HG03064 (cell line): ENCODE measurements around the gene MRPL20.
"Not testable (repeated sequence)": the region's sequence is repeated elsewhere in the genome, so short reads cannot be mapped to it uniquely, and the experiment has no call there.

Experiments
- ATAC-seq: cut with Tn5 transposase; IDR thresholded peaks from one replicate; pipeline ENCODE4 v1.9.1; 2021; ENCODE audit warnings: low read depth; ENCODE audit not compliant: unreplicated experiment

MRPL20 gene

DNA sequence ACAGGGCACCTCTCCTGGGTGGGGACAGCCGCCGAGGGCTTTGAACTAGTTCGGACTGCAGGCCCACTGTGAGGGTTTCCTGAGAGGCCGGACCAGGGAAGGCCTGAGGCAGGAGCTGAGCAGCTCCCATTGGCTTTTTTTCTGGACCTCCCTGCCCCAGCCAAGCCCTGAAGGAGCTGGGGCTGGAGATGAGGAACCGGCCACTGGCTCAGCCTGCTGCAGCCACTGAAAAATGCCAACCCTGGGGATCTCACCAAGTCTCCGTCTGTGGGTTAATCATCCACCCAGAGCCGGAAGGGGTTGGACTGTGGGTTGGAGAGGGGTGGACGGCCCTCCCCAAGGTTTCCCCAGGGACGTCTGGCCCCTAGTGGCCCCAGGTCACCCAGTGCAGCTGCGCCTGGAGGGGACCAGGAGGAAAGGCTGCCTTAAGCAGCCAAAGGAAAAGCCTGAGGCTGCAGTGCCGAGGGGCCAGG is 30.8 kb upstream of the MRPL20 start:
- ATAC-seq, result no peak

DNA sequence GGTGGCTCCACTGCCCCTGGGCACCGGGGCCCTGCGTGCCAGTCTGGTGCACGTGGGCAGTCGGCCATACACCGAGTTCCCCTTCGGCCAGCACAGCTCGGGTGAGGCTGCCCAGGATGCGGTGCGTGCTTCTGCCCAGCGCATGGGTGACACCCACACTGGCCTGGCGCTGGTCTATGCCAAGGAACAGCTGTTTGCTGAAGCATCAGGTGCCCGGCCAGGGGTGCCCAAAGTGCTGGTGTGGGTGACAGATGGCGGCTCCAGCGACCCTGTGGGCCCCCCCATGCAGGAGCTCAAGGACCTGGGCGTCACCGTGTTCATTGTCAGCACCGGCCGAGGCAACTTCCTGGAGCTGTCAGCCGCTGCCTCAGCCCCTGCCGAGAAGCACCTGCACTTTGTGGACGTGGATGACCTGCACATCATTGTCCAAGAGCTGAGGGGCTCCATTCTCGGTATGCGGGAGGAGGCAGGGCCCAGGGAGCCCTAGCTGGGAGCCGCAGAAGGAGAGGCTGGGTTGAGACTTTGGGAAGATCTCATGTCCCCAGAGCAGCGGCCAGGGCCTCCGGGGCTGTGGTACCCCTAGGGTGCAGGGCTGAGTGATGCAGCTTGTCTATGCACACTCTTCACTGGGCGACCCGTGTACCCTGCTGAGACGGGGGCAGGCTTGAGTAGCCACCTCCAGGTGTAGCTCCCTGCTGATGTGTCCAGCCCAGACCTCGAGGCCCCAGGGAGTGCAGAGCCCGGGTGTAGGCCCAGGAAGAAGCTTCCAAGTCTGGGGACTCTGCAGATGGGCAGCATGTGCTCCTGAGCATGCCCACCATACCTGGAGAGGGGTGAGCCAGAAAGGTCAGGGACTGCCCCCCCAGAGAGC is 30.2 kb upstream of the MRPL20 start:
- no peak for ATAC-seq

DNA sequence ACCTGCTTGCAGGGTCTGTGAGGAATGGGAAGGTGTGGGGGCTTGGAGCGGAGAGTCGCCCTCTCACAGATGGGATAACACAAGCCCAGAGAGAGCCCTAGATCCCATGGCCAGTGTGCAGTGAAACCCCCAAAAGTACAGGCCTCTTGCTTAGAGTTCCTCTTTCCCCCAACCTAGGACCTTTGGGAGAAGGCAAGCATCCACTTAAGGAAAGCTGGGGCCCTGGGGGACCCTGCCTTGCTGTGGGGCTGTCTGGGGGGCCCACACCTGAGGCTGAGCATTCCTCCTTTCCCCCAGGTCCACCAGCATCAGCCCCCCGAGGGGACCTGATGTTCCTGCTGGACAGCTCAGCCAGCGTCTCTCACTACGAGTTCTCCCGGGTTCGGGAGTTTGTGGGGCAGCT is 29.5 kb upstream of the MRPL20 start:
- no peak for ATAC-seq

DNA sequence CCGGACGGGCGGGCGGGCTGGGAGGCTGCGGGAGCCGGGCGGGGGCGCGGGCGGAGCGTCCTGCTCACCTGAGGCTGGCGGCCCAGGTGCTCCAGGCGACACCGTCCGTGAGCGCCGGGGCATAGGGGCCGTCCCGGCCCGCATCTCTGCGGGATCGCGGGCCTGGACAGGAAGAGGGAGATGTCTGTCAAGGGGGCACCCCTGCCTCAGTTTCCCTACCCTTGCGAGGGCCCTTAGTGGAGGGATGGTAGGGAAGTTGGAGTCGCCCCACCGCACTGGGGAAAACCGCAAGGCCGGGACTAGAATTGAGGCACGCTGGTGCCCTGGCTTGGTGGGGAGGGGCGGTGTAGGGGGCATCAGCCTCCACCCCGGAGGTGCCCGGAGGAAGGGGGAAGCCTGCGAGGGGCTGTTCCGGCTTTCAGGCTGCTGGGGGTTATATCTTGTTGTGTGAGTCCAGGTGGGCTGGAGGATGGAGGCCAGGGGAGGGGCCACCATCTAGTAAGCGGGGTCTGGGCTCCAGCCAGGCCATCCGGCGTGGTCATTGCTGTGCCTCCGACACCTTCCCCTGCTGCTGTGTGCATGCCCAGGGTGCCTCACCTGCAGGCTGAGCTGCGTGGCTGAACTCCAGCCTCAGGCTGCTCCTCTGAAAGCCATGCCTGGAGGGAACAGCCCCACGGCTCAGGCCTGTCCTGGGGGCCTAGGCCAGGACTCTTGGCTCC is 29.0 kb upstream of the MRPL20 start:
- ATAC-seq, result no peak

DNA sequence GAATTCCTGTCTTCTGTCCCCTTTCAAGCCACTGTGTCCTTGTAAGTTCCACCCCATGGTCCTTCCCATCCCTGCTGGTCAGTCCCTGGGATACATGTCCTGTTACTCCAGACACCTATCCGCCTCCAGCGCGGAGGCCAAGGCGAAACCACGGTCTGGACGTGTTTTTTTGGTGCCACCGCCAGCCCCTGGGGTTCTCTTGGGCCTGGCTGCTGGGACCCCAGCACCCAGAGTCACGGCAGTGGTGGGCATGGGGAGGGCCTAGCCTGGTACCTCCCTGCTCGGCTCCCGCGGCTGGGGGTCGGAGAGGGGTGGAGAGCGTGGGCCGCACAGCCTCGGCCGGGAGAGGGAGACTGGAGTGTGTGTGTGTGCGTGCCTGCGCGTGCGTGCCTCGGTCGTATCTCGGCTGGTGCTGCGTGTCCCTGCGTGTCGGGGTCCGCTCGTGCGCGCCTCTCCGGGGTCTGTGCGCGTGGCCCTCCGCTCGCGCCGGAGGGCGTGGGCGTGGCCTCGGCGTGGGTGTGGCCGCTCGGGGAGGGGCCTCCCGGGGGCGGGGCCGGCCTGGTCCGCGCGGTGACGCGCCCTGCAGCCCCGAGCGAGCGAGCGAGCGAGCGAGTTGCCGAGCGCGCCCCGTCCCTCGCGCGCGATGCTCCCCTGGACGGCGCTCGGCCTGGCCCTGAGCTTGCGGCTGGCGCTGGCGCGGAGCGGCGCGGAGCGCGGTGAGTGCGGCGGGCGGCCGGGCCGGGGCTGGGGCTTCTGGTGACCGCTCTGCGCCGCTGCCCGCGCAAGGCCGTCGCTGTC is 28.2 kb upstream of the MRPL20 start, which contains the start of gene VWA1:
VWA1 (plus strand) TSS at position 585 of the 798 bp plus-strand sequence; CDS start at position 644, 59 bp downstream.
- ATAC-seq, result no peak

DNA sequence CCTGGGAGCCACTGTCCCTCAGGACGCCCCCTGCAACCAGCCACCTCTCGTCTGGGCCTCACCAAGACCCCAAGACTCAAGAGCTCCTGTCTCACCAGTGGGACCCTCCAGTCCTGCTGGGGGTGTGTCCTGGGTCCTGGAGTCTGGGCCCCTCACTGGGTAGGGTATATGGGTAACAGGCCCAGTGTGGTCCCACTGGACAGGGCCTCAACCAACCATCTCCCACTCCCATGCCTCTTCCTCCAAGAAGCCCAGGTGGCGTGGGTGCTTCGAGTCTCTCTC is 27.7 kb upstream of the MRPL20 start:
- no peak for ATAC-seq

DNA sequence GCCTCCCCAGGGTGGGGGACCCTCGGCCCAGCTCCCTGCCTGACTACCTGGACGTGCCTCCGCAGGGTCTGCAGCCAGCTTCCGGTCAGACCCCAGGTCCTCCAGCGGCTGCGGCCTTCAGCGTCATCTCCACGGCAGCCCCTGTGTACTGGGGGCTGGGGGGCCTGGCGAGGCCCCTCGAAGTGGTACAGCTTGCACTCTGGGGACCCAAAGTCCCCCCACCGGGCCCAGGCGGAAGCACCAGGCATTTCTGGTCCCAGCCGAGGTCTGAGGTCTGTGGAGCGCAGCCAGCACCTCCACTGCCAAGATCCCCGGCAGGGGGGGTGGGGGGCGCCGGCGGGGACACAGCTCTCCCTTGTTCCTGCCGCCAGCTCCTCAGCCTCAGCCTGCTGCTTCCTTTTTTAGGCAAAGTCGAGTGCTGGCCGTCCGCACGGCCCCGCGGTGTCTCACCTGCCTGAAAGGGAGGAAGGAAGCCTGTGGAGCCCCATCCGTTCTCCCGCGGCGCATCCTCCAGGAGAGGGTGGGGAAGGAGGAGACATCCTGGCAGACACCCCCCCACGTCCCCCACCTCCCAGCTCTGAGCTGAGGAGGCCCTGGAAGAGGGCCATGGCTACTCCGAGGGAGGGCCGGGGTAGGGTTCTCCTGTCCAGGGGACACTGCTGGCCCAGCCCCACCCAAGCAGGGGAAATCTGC is 27.2 kb upstream of the MRPL20 start:
- no peak for ATAC-seq

DNA sequence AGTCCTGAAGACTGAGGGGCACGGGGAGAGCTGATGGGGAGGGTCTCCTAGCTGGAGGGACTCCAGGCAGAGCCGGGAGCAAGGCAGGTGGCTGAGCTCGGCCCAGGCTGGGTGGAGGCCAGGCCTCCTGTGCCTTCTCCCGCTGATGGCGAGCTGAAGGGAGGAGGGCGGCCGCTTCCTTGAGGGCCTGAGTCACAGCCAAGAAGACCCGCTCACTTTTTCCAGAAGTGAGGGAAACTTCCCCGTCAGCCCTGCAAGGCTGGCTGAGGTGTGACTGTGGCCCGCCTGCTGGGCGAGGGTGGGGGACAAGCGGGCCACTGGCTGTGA is 26.7 kb upstream of the MRPL20 start:
- ATAC-seq, result no peak

DNA sequence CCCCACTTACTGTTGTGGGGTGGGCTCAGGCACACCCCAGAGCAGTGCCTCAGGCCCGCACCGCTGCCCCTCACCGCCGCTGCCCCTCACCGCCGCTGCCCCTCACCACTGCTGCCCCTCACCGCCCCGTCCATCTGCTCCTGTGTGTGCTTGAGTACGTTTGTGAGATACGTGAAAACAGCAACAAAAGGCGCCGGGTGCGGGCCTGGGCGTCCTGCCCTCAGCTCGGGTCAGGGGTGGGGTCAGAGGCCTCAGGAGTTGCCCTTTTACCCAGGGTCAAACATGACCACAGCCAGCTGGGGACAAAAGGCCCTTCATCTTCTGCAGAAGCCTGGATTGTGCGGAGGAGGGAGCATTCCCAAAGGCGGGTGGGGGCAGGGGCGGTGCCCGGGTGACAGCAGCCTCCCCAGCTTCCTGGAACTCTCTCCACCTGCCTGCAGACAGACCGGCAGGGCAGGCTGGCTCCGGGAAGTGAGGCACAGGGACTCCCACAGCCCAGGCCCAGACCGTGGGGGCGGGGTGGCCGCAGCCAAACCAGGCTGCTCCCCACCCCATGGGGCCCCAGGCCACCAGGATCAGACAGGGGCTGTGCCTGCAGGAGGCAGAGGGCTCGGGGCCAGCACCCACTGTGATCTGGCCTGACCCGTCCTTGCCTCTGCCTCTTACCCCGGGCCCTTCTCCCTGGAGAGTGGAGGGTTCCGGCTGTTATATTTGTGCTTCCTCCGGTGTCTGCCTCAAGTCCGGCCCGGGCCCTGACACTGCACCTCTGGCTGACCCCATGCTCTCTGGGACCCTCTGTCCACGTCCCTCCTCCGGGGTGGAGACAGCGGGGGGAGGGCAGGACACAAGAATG is 26.1 kb upstream of the MRPL20 start:
- no peak for ATAC-seq

DNA sequence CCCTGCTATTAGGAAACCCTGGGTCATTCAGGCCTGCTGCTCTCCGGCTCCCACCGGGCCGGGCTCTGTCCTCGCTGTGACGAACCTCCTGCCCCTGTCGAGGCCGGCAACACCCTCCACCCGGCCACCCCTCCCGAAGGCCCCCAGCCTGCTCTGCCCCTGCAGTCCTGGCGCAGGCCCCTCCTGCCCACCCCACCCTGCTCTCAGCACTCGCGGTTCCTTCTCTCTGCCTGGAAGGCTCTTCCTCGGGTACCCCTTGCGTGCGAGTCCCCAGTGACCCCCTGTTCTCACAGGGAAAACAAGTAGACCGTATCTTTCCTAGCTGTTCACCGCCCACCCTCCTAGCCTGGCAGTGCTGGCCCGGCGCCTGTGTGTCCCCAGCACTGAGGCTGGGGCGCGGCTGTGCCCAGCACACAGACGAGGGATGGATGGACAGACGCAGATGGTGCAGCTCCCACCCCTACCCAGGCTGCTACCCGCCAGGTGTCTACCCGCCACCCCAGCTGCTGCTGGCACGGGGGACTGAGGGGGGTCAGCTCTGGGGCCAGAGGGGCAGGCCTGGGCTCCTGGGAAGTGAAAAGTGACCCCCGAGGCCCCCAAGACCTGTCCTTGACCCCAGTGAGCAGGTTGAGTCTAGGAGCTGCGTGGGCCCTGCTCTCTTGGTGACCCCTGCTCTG is 25.3 kb upstream of the MRPL20 start:
- ATAC-seq, result no peak

DNA sequence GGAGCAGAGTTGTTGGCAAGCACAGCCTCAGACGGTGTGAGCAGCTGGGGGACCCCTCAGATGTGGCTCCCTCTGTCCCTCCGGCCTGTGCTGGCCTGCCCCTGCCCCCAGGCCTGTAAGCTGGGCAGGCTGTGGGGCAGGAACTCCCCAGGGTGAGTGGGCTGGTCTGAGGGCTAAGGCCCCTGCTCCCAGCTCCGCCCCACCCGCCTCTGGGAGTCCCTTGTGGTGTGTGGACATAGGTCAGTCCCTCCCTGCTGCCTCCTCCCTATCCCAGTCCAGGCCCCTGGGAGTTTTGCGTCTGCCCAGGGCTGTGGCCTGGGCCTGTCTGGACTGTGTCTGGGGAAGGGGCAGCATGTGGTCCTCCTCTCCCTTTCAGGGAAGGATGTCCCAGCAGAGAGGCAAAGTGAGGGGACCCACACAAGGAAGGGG is 24.8 kb upstream of the MRPL20 start:
- ATAC-seq, result no peak

DNA sequence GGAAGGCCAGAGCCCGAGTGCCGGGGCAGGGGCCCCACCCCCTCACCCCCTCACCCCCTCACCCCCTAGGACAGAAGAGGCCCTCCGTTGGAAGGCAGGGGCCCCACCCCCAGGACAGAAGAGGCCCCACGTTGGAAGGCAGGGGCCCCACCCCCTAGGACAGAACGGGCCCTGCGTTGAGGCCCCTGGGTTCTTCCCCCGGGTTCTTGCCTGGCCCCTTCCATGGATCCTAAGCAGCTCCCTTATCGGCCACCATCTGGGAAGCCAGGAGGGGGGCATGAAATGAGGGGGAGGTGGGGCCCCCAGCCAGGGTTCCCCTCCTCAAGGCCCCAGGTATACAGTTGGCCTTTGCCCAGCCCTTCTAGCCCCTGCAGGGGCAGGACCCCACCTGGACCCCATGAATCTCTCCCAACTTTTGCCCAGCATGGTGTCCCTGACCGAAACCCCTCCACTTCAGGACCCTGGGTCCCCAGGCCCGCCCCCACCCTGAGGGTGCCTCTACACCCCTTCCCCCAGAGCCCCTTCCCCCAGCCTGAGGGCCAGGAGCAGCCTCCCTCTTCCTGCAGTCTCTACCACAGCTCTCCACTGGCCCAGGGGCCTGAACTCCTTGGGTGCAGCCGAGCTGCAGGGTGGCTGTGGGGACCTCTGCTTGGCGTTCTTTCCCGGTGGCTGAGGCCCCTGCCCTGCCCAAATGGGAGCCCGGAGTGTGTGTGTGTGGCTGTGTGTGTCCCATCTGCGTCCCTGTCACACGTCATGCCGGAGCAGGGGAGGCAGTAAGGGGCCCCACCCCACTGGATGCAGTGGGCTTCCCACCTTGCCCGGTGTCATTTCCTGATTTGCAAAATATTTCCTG is 24.1 kb upstream of the MRPL20 start:
- no peak for ATAC-seq

DNA sequence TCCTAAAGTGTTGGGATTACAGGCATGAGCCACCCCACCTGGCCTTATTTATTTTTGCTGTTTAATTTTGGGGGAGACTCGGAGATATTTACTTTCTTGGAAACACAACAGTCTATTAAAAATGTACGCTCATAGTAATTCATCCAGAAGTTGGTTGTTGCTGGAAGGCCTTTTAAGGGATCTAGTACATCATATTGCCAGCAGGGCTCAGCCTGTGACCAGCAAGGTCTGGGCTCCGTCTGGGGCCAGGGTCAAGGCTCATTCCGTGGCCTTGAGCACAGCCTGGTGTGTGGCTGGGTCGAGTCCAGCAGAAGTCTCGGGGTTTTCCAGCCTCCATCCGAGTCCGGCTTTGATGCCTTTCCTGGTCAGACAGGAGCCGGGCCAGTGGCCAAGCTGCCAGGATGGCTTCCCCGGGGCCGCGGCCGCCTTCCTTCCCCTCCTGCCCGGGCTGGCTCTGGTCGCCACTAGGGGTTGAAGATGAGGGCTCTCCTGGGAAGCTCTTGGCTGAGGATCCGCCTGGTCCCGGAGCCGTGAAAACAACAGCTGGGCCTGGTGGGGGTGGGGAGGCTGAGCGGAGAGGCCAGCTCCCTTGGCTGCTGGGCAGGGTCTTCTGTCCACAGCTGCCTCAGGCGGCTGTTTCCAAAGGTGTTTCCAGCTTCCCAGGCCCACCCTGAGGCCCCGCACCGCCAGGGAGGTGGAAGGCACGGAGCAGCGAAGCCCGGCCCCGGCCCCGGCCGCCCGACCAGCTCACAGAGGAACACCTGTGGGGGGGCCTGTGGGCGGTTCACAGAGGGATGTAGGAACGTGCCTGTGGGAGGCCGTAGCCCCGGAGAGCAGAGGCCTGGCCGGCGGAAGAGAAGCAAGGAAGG is 23.3 kb upstream of the MRPL20 start:
- ATAC-seq, result no peak

DNA sequence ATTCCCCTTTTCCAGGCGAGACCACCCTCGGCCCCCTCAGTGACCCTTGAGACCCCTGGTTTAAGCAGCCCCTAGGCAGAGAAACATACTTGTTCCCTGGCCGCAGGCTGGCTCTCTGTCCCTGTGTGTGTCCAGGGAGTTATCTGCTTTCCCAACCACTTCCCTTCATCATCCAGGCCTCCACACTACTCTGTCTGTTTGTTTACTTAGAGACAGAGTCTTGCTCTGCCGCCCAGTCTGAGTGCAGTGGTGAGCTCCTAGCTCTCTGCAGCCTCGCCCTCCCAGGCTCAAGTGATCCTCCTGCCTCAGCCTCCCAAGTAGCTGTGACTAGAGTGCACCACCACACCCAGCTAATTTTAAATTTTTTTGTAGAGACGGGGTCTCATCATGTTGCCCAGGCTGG is 22.6 kb upstream of the MRPL20 start:
- ATAC-seq, result no peak

DNA sequence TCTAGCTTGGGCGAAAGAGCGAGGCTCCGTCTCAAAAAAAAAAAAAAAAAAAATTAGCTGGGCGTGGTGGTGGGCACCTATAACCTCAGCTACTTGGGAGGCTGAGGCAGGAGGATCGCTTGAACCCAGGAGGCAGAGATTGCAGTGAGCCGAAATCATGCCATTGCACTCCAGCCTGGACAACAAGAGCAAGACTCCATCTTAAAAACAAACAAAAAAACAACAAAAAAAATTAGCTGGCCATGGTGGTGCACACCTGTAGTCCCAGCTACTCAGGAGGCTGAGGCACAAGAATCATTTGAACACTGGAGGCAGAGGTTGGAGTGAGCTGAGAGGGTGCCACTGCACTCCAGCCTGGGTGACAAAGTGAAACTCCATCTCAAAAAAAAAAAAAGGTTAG is 21.9 kb upstream of the MRPL20 start:
- not testable (repeated sequence) for ATAC-seq

DNA sequence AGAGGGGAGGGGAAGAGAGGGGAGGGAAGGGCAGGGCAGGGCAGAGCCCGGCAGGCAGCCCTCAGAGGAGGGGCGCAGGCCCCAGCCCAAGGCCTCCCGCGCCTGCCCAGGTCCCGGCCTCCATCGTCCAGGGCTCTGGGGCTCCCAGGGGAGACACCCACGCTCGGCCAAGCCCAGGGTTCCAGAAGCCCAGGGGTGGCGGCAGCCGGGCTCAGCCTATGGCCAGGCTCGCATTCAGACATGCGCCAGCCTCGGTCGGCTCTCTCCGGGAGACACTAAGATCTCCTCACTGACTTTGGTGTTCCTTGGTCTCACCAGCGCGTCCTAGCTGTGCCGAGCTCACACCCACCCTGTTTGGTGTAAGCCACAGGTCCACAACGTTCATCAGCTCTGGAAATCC is 21.1 kb upstream of the MRPL20 start:
- no peak for ATAC-seq

DNA sequence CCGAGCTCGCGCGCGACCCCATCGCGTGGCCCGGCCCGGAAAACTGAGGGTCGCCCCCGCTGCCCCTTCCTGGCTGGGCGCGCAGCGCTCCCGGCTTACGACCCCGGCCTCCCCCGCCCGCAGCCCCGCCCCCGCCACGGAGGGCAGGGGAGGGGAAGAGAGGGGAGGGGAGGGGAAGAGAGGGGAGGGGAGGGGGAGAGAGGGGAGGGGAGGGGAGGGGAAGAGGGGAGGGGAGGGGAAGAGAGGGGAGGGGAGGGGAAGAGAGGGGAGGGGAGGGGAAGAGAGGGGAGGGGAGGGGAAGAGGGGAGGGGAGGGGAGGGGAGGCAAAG is 20.7 kb upstream of the MRPL20 start:
- ATAC-seq, result no peak
